Pancreas (tissue), 10 donors: ENCODE results near the gene WIPF3. TPM values are rescaled to one million over a fixed set of nuclear protein-coding genes. Genes with fewer than 3 reads are reported as not detected.

Experiments
- ATAC-seq, 4 donors: fragments of 200-7000 bp; cut with Tn5 transposase; one replicate each; pipeline versions ENCODE4 v1.8.0 to v1.9.1; 2020; ENCODE audit warnings: mild to moderate bottlenecking in 4 of 4, moderate library complexity in 4 of 4
- DNase-seq, 6 donors: peaks; one replicate each; pipeline ENCODE4 v3.0.0-alpha.2; 2020
- FAIRE-seq: peaks from 2 replicates; lab custom pipeline; 2012; peaks lifted over from hg19 to GRCh38; lab: Jason Lieb, UNC
- H3K27ac ChIP-seq, 4 donors: fragments of 200-600 bp; sonication (generic); 1 replicate in 3 of 4; 2 replicates in 1 of 4; pipeline versions ENCODE4 v1.5.0 to v1.8.0; 2020
- H3K27me3 ChIP-seq, 4 donors: fragments of 200-600 bp; one replicate each; pipeline ENCODE4 v1.8.0; 2021
- H3K36me3 ChIP-seq, 3 donors: fragments of 200-600 bp; sonication (generic) in 1 of 3; one replicate each; pipeline versions ENCODE4 v1.5.0 to v1.8.0; 2020 to 2021
- H3K4me1 ChIP-seq, 3 donors: fragments of 200-600 bp; one replicate each; pipeline ENCODE4 v1.8.0; 2021
- H3K4me3 ChIP-seq, 4 donors: fragments of 200-600 bp; sonication (generic) in 2 of 4; one replicate each; pipeline versions ENCODE4 v1.5.0 to v1.8.0; 2020 to 2021
- H3K9me3 ChIP-seq, 4 donors: fragments of 200-600 bp; one replicate each; pipeline ENCODE4 v1.8.0; 2021
- CTCF ChIP-seq, 4 donors: fragments of 200-600 bp; sonication (generic) in 3 of 4; IDR thresholded peaks; one replicate each; pipeline versions ENCODE4 v1.5.0 to v1.8.0; 2021; ENCODE audit warnings: antibody characterized with exemption in 4 of 4
- WGBS, 2 donors: extraction: QIAGEN DNeasy Blood & Tissue Kit; methylation state at CpG; one replicate each; pipeline ENCODE4 v1.1.7; 2013; 5-methylcytosine and 5-hydroxymethylcytosine counted together
- intact Hi-C, 3 donors: fragments of 100-400 bp; cut with DNase I; formaldehyde crosslinking; loops; one replicate each; pipeline versions ENCODE4 v1.11.1 to v1.14.2; 2022
- polyA plus RNA-seq, 2 donors: library from polyadenylated mRNA; stranded (reverse); fragments of 200-250 nt; gene quantifications; one replicate each; pipeline ENCODE4 v1.2.3, GENCODE V29; 2013
- total RNA-seq, 6 donors: library from RNA; stranded (reverse); fragmentation: NEBNext Ultra II Directional in 4 of 6; extraction: Animal tissue kit (Norgen Biotek cat#: 25700) in 4 of 6; gene quantifications; one replicate each; pipeline versions ENCODE4 v1.2.1 to v1.2.4, GENCODE V29; 2021 to 2023
- donor health status: healthy with polysubstance abuse.
- donor health status: DM: no; HTN: no; CAD: no; lungs with moderate emphysema.
- donor health status: DM: no; HTN: no; CAD: no.
- donor health status: control.
- donor health status: control.
- donor health status: Bipolar disorder and iron deficiency.
- donor health status: DM: yes; HTN: yes; CAD: no.
- donor health status: DM: no; HTN: no; CAD: no.
- donor health status: DM: no; HTN: no; CAD: no.
- donor health status: DM: yes; HTN: yes; CAD: no.

WIPF3 gene
- total and polyA plus RNA-seq, 8 donors: 0.98 to 4.6 (median 1.6) TPM

DNA sequence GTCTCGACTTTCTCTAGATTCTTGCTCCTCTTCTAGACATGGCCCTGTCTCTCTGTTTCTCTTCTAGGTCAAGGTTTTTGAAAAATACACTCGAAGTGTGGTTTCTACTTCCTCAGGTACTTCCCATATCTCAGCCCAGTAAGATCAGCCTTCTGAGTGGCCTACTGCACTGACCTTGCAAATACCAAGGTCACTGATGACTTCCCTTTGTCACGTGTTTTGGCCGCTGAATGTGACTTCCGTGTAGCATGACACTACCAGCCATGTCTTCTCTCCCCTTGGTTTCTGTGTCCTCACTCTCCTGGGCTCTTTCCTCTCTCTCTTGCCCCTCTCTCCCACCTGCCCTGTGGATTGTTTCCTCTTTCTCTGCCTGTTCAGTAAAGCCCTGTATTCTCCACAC lies 7.9 kb upstream of the WIPF3 start:
- intact Hi-C loops: no loop called here

GRCh38 chr7:29801929-29802328 lies 4.4 kb upstream of the WIPF3 start:
- no peak for TF ChIP-seq CTCF (IDR thresholded peaks at IDR 0.05)

More for the DNA sequence above, 7.9 kb upstream of the WIPF3 start:
- WGBS, 2 donors: 65 to 75% methylated on average over 5 of the region's 5 CpGs
- ATAC-seq: no peak
- Histone ChIP-seq H3K27ac (no peak overlapping the region), H3K27me3 (no peaks in the 10 kb centered on the region), H3K9me3 (no peaks in the 10 kb centered on the region), H3K36me3 (no peaks in the 10 kb centered on the region), H3K4me1 (no peaks in the 10 kb centered on the region), H3K4me3 (no peak overlapping the region)
- no peak for DNase-seq
- no peak for FAIRE-seq
- TF ChIP-seq CTCF (IDR thresholded peaks at IDR 0.05): no peak

GRCh38 chr7:29805031-29805430 lies 1.3 kb upstream of the WIPF3 start:
- no peak overlapping the region for H3K27ac ChIP-seq
- no peak for FAIRE-seq
- H3K27me3 ChIP-seq: no peaks in the 10 kb centered on the region
- H3K4me1 ChIP-seq: peaks cover 0 to 7% (median 0%) of the 10 kb centered on the region in 3 donors
- intact Hi-C loops: no loop called here
- 88 to 89% methylated on average over 7 of the region's 7 CpGs for WGBS, 2 donors
- no peaks in the 10 kb centered on the region for H3K36me3 ChIP-seq
- H3K4me3 ChIP-seq: no peak overlapping the region
- no peak for DNase-seq
- no peaks in the 10 kb centered on the region for H3K9me3 ChIP-seq
- no peak for TF ChIP-seq CTCF (IDR thresholded peaks at IDR 0.05)
- no peak for ATAC-seq

More at GRCh38 chr7:29801929-29802328, 4.4 kb upstream of the WIPF3 start:
- H3K27me3 ChIP-seq: no peaks in the 10 kb centered on the region
- no peak overlapping the region for H3K4me3 ChIP-seq
- 60 to 70% methylated on average over 1 of the region's 1 CpG for WGBS, 2 donors
- H3K9me3 ChIP-seq: no peaks in the 10 kb centered on the region
- no peaks in the 10 kb centered on the region for H3K36me3 ChIP-seq
- FAIRE-seq: no peak
- intact Hi-C loops: no loop called here
- no peak overlapping the region for H3K27ac ChIP-seq
- no peaks in the 10 kb centered on the region for H3K4me1 ChIP-seq
- DNase-seq: no peak
- ATAC-seq: no peak

- H3K27ac ChIP-seq: peak overlapping the region in 2 of 4 donors; percentile 54 to 79
- intact Hi-C loops: no loop called here
- peak overlapping the region; percentile 61 to 78 (median 62) for H3K4me3 ChIP-seq
- no peaks in the 10 kb centered on the region for H3K27me3 ChIP-seq
- peaks cover 0 to 7% (median 0%) of the 10 kb centered on the region in 3 donors for H3K4me1 ChIP-seq
- H3K9me3 ChIP-seq: no peaks in the 10 kb centered on the region
- no peaks in the 10 kb centered on the region for H3K36me3 ChIP-seq
- DNase-seq (no peak), FAIRE-seq (no peak), ATAC-seq (no peak)
- 58 to 59% methylated on average over 12 of the region's 12 CpGs for WGBS, 2 donors
- TF ChIP-seq CTCF (IDR thresholded peaks at IDR 0.05): no peak
Observed at GRCh38 chr7:29805886-29806207, 461 bp upstream of the WIPF3 start.

GRCh38 chr7:29806995-29807841 lies 910 bp downstream of the WIPF3 start:
- intact Hi-C loops: no loop called here
- FAIRE-seq: no peak
- WGBS, 2 donors: 2% methylated on average over 37 to 43 of the region's 43 CpGs
- Histone ChIP-seq H3K36me3 (no peaks in the 10 kb centered on the region), H3K27ac (peak overlapping the region in 3 of 4 donors; percentile 33 to 79 (median 54)), H3K4me3 (peak overlapping the region; percentile 61 to 78 (median 62)), H3K27me3 (no peaks in the 10 kb centered on the region), H3K9me3 (no peaks in the 10 kb centered on the region), H3K4me1 (peaks cover 0 to 7% (median 0%) of the 10 kb centered on the region in 3 donors)
- peak in 1 of 4 donors; percentile 8 for TF ChIP-seq CTCF (IDR thresholded peaks at IDR 0.05)
- DNase-seq: peak; percentile 38 to 77 (median 58)
- peak; percentile 76 to 84 (median 79) for ATAC-seq
